WTC11 (cell line): Measurements from ENCODE around the gene PLA2G5. TPM values are rescaled to one million over a fixed set of nuclear protein-coding genes. Genes with fewer than 3 reads are reported as not detected.

Source experiments
- ATAC-seq: fragments of 200-7000 bp; cut with Tn5 transposase; 2 replicates; pipeline ENCODE4 v1.10.0; 2021; ENCODE audit warnings: mild to moderate bottlenecking, moderate library complexity
- CTCF ChIA-PET: fragments of 300-600 bp; sonication (Branson Sonifier 250); formaldehyde crosslinking; loops from one replicate; lab custom pipeline; 2021; ENCODE audit warnings: antibody characterized with exemption; lab: Charles Lee
- POLR2A ChIA-PET: fragments of 350-600 bp; sonication (Branson Sonifier 250); formaldehyde crosslinking; loops from one replicate; lab custom pipeline; 2021; ENCODE audit warnings: antibody characterized with exemption; lab: Charles Lee
- DNase-seq: peaks from one replicate; pipeline ENCODE4 v3.0.0; 2021; ENCODE audit warnings: low spot score
- H3K27ac Mint-ChIP-seq: 2 replicates; pipeline ENCODE4 v1.8.0; 2021; ENCODE audit warnings: mixed read lengths
- H3K27me3 Mint-ChIP-seq: 2 replicates; pipeline ENCODE4 v1.8.0; 2021; ENCODE audit warnings: low read depth, mild to moderate bottlenecking, moderate library complexity, mixed read lengths
- H3K36me3 Mint-ChIP-seq: 2 replicates; pipeline ENCODE4 v1.8.0; 2021; ENCODE audit warnings: mixed read lengths
- H3K4me1 Mint-ChIP-seq: 2 replicates; pipeline ENCODE4 v1.8.0; 2022; ENCODE audit warnings: mixed read lengths
- H3K4me3 Mint-ChIP-seq: 2 replicates; pipeline ENCODE4 v1.8.0; 2021; ENCODE audit warnings: mild to moderate bottlenecking, moderate library complexity, mixed read lengths
- H3K9me3 Mint-ChIP-seq: 2 replicates; pipeline ENCODE4 v1.8.0; 2021; ENCODE audit warnings: mixed read lengths
- CDX4 ChIP-seq: fragments of 250-450 bp; sonication (Bioruptor Pico); IDR thresholded peaks from 2 replicates; pipeline ENCODE4 v1.9.0; 2021; ENCODE audit warnings: moderate library complexity, mild to moderate bottlenecking, inconsistent platforms, borderline replicate concordance
- CTCF ChIP-seq: fragments of 200-600 bp; IDR thresholded peaks from 2 replicates; pipeline ENCODE4 v1.8.0; 2022; ENCODE audit warnings: antibody characterized with exemption
- ELF4 ChIP-seq: sonication (generic); formaldehyde crosslinking; IDR thresholded peaks from 2 replicates; pipeline ENCODE4 v1.8.1; 2022; ENCODE audit warnings: low read depth, mild to moderate bottlenecking, moderate library complexity, missing genetic modification reagents
- FOXJ3 ChIP-seq: sonication (generic); formaldehyde crosslinking; IDR thresholded peaks from 2 replicates; pipeline ENCODE4 v1.9.0; 2021; ENCODE audit warnings: missing genetic modification reagents, mild to moderate bottlenecking, borderline replicate concordance
- GABPB1 ChIP-seq: sonication (generic); formaldehyde crosslinking; IDR thresholded peaks from 2 replicates; pipeline ENCODE4 v1.8.1; 2023; ENCODE audit warnings: mild to moderate bottlenecking, missing genetic modification reagents
- MAX ChIP-seq: sonication (generic); formaldehyde crosslinking; IDR thresholded peaks from 2 replicates; pipeline ENCODE4 v1.8.0; 2022; ENCODE audit warnings: mild to moderate bottlenecking, missing genetic modification reagents
- MXD4 ChIP-seq: fragments of 250-450 bp; sonication (Bioruptor Pico); IDR thresholded peaks from 2 replicates; pipeline ENCODE4 v1.8.0; 2021; ENCODE audit warnings: mild to moderate bottlenecking, moderate library complexity, borderline replicate concordance
- NR3C1 ChIP-seq: sonication (generic); formaldehyde crosslinking; conservative IDR thresholded peaks from 2 replicates; pipeline ENCODE4 v1.8.1; 2023; ENCODE audit warnings: low read depth, mild to moderate bottlenecking, missing genetic modification reagents
- ZNF396 ChIP-seq: fragments of 250-450 bp; sonication (Bioruptor Pico); IDR thresholded peaks from 2 replicates; pipeline ENCODE4 v1.8.0; 2021; ENCODE audit warnings: mild to moderate bottlenecking, moderate library complexity, borderline replicate concordance
- ZNF416 ChIP-seq: fragments of 250-450 bp; sonication (Bioruptor Pico); IDR thresholded peaks from 2 replicates; pipeline ENCODE4 v1.9.0; 2021; ENCODE audit warnings: mild to moderate bottlenecking, inconsistent platforms
- ZNF425 ChIP-seq: fragments of 250-450 bp; sonication (Bioruptor Pico); conservative IDR thresholded peaks from 2 replicates; pipeline ENCODE4 v1.9.0; 2021; ENCODE audit warnings: mild to moderate bottlenecking
- total RNA-seq: library from RNA; stranded (reverse); gene quantifications from 3 replicates; pipeline ENCODE4 v1.2.3, GENCODE V29; 2021
- TF ChIP-seq, protein P1 (sequence below): sonication (generic); formaldehyde crosslinking; IDR thresholded peaks from 2 replicates; pipeline ENCODE4 v1.8.1; 2023; ENCODE audit warnings: mild to moderate bottlenecking, missing genetic modification reagents
- TF ChIP-seq, protein P2 (sequence below): sonication (generic); formaldehyde crosslinking; IDR thresholded peaks from 2 replicates; pipeline ENCODE4 v1.8.0; 2023; ENCODE audit warnings: missing genetic modification reagents, mild to moderate bottlenecking, borderline replicate concordance

PLA2G5 gene
- total RNA-seq, 1 experiment from 2014 or later = not detected

DNA sequence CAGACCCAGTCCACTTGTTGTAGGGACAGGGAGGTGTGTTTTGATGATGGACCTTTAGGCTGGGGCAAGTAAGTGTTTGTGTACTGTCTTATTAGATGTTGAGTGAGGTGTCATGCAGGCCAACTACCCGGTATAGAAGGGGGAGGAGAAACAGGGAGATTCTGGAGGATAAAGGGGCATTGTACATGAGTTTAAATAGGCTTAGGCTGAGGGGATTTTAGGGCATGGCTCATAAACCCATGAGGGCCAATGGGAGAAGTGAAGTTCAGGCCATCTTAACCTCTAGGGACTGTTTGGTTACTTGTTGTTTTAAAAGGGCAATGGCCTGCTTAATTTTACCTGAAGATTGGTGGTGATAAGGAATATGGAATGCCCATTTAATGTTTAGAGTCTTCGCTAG lies 38.2 kb upstream of the PLA2G5 start:
- Mint-ChIP-seq H3K9me3 (peaks cover 52% of the 10 kb centered on the region), H3K27ac (no peak overlapping the region), H3K4me1 (no peaks in the 10 kb centered on the region), H3K27me3 (peaks cover 20% of the 10 kb centered on the region), H3K4me3 (no peak overlapping the region), H3K36me3 (peaks cover 19% of the 10 kb centered on the region)
- no peak for TF ChIP-seq ZNF416 (CRISPR knock-in tag)
- TF ChIP-seq, protein P1, sequence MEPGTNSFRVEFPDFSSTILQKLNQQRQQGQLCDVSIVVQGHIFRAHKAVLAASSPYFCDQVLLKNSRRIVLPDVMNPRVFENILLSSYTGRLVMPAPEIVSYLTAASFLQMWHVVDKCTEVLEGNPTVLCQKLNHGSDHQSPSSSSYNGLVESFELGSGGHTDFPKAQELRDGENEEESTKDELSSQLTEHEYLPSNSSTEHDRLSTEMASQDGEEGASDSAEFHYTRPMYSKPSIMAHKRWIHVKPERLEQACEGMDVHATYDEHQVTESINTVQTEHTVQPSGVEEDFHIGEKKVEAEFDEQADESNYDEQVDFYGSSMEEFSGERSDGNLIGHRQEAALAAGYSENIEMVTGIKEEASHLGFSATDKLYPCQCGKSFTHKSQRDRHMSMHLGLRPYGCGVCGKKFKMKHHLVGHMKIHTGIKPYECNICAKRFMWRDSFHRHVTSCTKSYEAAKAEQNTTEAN = no peak
- TF ChIP-seq ELF4 (CRISPR knock-in tag) = no peak
- no peak for TF ChIP-seq NR3C1 (CRISPR knock-in tag)
- no peak for TF ChIP-seq FOXJ3 (CRISPR knock-in tag)
- no peak for TF ChIP-seq CDX4 (CRISPR knock-in tag)
- TF ChIP-seq ZNF425 = no peak
- no peak for TF ChIP-seq CTCF
- no peak for TF ChIP-seq MXD4 (CRISPR knock-in tag)
- TF ChIP-seq MAX (CRISPR knock-in tag) = no peak
- ChIA-PET CTCF (no interaction called here), POLR2A (no interaction called here)
- DNase-seq (no peak), ATAC-seq (no peak)

DNA sequence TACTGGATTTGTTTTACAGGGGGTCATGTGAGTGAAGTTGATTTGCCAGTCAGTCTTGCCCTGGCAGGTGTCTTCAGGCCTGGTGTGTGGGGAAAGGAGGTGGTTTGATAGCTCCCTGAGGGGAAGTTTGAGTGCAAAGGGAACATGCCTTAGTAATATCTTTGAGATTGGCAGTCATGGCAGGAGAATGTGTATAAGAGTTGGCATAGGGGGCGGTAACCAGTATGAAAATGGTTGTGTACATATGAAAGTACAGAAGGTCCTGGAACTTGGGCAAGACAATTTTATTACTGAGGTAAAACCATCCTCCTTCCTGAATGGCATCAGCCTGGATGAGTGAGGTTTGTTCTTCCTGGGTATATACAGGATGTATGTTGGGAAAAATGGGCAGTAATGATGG lies 37.6 kb upstream of the PLA2G5 start:
- no peak overlapping the region for H3K4me3 Mint-ChIP-seq
- no peak overlapping the region for H3K27ac Mint-ChIP-seq
- H3K36me3 Mint-ChIP-seq = peaks cover 23% of the 10 kb centered on the region
- DNase-seq = no peak
- TF ChIP-seq, protein P2, sequence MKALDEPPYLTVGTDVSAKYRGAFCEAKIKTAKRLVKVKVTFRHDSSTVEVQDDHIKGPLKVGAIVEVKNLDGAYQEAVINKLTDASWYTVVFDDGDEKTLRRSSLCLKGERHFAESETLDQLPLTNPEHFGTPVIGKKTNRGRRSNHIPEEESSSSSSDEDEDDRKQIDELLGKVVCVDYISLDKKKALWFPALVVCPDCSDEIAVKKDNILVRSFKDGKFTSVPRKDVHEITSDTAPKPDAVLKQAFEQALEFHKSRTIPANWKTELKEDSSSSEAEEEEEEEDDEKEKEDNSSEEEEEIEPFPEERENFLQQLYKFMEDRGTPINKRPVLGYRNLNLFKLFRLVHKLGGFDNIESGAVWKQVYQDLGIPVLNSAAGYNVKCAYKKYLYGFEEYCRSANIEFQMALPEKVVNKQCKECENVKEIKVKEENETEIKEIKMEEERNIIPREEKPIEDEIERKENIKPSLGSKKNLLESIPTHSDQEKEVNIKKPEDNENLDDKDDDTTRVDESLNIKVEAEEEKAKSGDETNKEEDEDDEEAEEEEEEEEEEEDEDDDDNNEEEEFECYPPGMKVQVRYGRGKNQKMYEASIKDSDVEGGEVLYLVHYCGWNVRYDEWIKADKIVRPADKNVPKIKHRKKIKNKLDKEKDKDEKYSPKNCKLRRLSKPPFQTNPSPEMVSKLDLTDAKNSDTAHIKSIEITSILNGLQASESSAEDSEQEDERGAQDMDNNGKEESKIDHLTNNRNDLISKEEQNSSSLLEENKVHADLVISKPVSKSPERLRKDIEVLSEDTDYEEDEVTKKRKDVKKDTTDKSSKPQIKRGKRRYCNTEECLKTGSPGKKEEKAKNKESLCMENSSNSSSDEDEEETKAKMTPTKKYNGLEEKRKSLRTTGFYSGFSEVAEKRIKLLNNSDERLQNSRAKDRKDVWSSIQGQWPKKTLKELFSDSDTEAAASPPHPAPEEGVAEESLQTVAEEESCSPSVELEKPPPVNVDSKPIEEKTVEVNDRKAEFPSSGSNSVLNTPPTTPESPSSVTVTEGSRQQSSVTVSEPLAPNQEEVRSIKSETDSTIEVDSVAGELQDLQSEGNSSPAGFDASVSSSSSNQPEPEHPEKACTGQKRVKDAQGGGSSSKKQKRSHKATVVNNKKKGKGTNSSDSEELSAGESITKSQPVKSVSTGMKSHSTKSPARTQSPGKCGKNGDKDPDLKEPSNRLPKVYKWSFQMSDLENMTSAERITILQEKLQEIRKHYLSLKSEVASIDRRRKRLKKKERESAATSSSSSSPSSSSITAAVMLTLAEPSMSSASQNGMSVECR = no peak
- TF ChIP-seq ZNF396 (CRISPR knock-in tag) (no peak), GABPB1 (CRISPR knock-in tag) (no peak)
- TF ChIP-seq, all 79 proteins: peak for 0
- ATAC-seq = no peak
- Mint-ChIP-seq H3K9me3 (peaks cover 51% of the 10 kb centered on the region), H3K4me1 (peaks cover under 1% of the 10 kb centered on the region), H3K27me3 (peaks cover 23% of the 10 kb centered on the region)
- CTCF ChIA-PET = no interaction called here
- POLR2A ChIA-PET = no interaction called here
